Large intestine (tissue), 3 donors: ENCODE results near the gene ERBIN. TPM values are rescaled to one million over a fixed set of nuclear protein-coding genes. Genes with fewer than 3 reads are reported as not detected.
A peak's percentile ranks its signal among the peaks of the same experiment; 100 is the strongest.
"Not testable (repeated sequence)": the region's sequence is repeated elsewhere in the genome, so short reads cannot be mapped to it uniquely, and the experiment has no call there.

Source experiments
- DNase-seq, 2 donors: peaks; one replicate each; pipeline versions ENCODE4 v3.0.0 to v3.0.0-alpha.2; 2013
- H3K27ac ChIP-seq: one replicate; pipeline ENCODE4 v1.5.1; 2013; ENCODE audit warnings: low read length
- H3K27me3 ChIP-seq: 2 replicates; pipeline ENCODE4 v1.6.1; 2013; ENCODE audit warnings: low read length; ENCODE audit not compliant: control insufficient read depth, insufficient read depth
- H3K36me3 ChIP-seq: 2 replicates; pipeline ENCODE4 v1.6.1; 2013; ENCODE audit warnings: low read length; ENCODE audit not compliant: control insufficient read depth, insufficient read depth
- H3K4me1 ChIP-seq: one replicate; pipeline ENCODE4 v1.6.1; 2013; ENCODE audit warnings: low read length; ENCODE audit not compliant: control insufficient read depth, insufficient read depth
- H3K4me3 ChIP-seq: one replicate; pipeline ENCODE4 v1.5.1; 2013; ENCODE audit warnings: low read length
- H3K9me3 ChIP-seq: one replicate; pipeline ENCODE4 v1.6.1; 2013; ENCODE audit warnings: mild to moderate bottlenecking, low read depth, low read length, moderate library complexity; ENCODE audit not compliant: control insufficient read depth
- WGBS: methylation state at CpG from one replicate; pipeline ENCODE4 v1.1.5; 2013; ENCODE audit warnings: low lambda C conversion rate; ENCODE audit not compliant: insufficient coverage; 5-methylcytosine and 5-hydroxymethylcytosine counted together
- polyA plus RNA-seq: library from polyadenylated mRNA; unstranded; fragments of 120-200 nt; gene quantifications from one replicate; pipeline ENCODE4 v1.2.1, GENCODE V29; 2013

The ERBIN gene
- polyA plus RNA-seq, 1 donor = 121 TPM

GRCh38 chr5:65914641-65915196 lies 11.7 kb upstream of the ERBIN start:
- H3K27ac ChIP-seq = peak overlapping the region; percentile 96
- no CpG with 5 or more reads among the region's 3 CpGs for whole genome bisulfite sequencing

GRCh38 chr5:65915661-65916060 lies 10.7 kb upstream of the ERBIN start:
- DNase-seq = not testable (repeated sequence)
- 100% methylated on average over 1 of the region's 6 CpGs for WGBS
- peak overlapping the region; percentile 26 for H3K27ac ChIP-seq

More at GRCh38 chr5:65914641-65915196, 11.7 kb upstream of the ERBIN start:
- DNase-seq = peak; percentile 78 to 90
- H3K4me3 ChIP-seq = no peak overlapping the region
- no peaks in the 10 kb centered on the region for H3K36me3 ChIP-seq
- H3K9me3 ChIP-seq = no peaks in the 10 kb centered on the region
- H3K27me3 ChIP-seq = no peaks in the 10 kb centered on the region
- peaks cover 36% of the 10 kb centered on the region for H3K4me1 ChIP-seq

GRCh38 chr5:65916066-65916465 lies 10.3 kb upstream of the ERBIN start:
- Histone ChIP-seq H3K36me3 (no peaks in the 10 kb centered on the region), H3K4me3 (no peak overlapping the region), H3K27me3 (no peaks in the 10 kb centered on the region), H3K27ac (peak overlapping the region; percentile 26), H3K9me3 (no peaks in the 10 kb centered on the region), H3K4me1 (peaks cover 40% of the 10 kb centered on the region)
- peak in 1 of 2 donors; percentile 42 for DNase-seq
- 38% methylated on average over 1 of the region's 3 CpGs for WGBS

More at GRCh38 chr5:65915661-65916060, 10.7 kb upstream of the ERBIN start:
- peaks cover 40% of the 10 kb centered on the region for H3K4me1 ChIP-seq
- not testable (repeated sequence) for H3K9me3 ChIP-seq, H3K27me3 ChIP-seq, H3K4me3 ChIP-seq, H3K36me3 ChIP-seq

GRCh38 chr5:65916636-65917035 lies 9.7 kb upstream of the ERBIN start:
- no peaks in the 10 kb centered on the region for H3K36me3 ChIP-seq
- no peak overlapping the region for H3K27ac ChIP-seq
- H3K4me3 ChIP-seq = no peak overlapping the region
- H3K4me1 ChIP-seq = peaks cover 40% of the 10 kb centered on the region
- no CpG with 5 or more reads among the region's 1 CpG for WGBS
- no peak for DNase-seq
- H3K27me3 ChIP-seq = no peaks in the 10 kb centered on the region
- no peaks in the 10 kb centered on the region for H3K9me3 ChIP-seq

- H3K27ac ChIP-seq = no peak overlapping the region
Measured at GRCh38 chr5:65919773-65920172, 6.6 kb upstream of the ERBIN start.

GRCh38 chr5:65923339-65923738 lies 3.0 kb upstream of the ERBIN start:
- 63% methylated on average over 2 of the region's 5 CpGs for WGBS
- H3K27me3 ChIP-seq = no peaks in the 10 kb centered on the region
- H3K4me1 ChIP-seq = peaks cover 17% of the 10 kb centered on the region
- H3K36me3 ChIP-seq = no peaks in the 10 kb centered on the region
- H3K9me3 ChIP-seq = no peaks in the 10 kb centered on the region
- no peak overlapping the region for H3K4me3 ChIP-seq
- no peak for DNase-seq
- peak overlapping the region; percentile 99 for H3K27ac ChIP-seq

More at GRCh38 chr5:65919773-65920172, 6.6 kb upstream of the ERBIN start:
- peaks cover 34% of the 10 kb centered on the region for H3K4me1 ChIP-seq
- no peaks in the 10 kb centered on the region for H3K9me3 ChIP-seq
- DNase-seq = no peak
- H3K27me3 ChIP-seq = no peaks in the 10 kb centered on the region
- no peak overlapping the region for H3K4me3 ChIP-seq
- no peaks in the 10 kb centered on the region for H3K36me3 ChIP-seq

- WGBS = 0% methylated on average over 2 of the region's 19 CpGs
- H3K27me3 ChIP-seq = no peaks in the 10 kb centered on the region
- peak overlapping the region; percentile 69 for H3K4me3 ChIP-seq
- peak in 1 of 2 donors; percentile 32 for DNase-seq
- no peaks in the 10 kb centered on the region for H3K9me3 ChIP-seq
- peak overlapping the region; percentile 99 for H3K27ac ChIP-seq
- H3K36me3 ChIP-seq = no peaks in the 10 kb centered on the region
- peaks cover 17% of the 10 kb centered on the region for H3K4me1 ChIP-seq
Measured at GRCh38 chr5:65924366-65925043, 1.9 kb upstream of the ERBIN start.

GRCh38 chr5:65925044-65925600 lies 1.3 kb upstream of the ERBIN start:
- DNase-seq = peak; percentile 53 to 87
- Histone ChIP-seq H3K27ac (peak overlapping the region; percentile 99), H3K27me3 (no peaks in the 10 kb centered on the region), H3K36me3 (peaks cover 2% of the 10 kb centered on the region), H3K9me3 (no peaks in the 10 kb centered on the region), H3K4me1 (peaks cover 16% of the 10 kb centered on the region), H3K4me3 (peak overlapping the region; percentile 69)
- WGBS = no CpG with 5 or more reads among the region's 46 CpGs

GRCh38 chr5:65925601-65926275 lies 637 bp upstream of the ERBIN start:
- Histone ChIP-seq H3K27ac (peak overlapping the region; percentile 100), H3K36me3 (peaks cover 2% of the 10 kb centered on the region), H3K4me1 (peaks cover 13% of the 10 kb centered on the region), H3K27me3 (no peaks in the 10 kb centered on the region), H3K4me3 (peak overlapping the region; percentile 67), H3K9me3 (no peaks in the 10 kb centered on the region)
- WGBS = no CpG with 5 or more reads among the region's 94 CpGs
- DNase-seq = peak; percentile 85 to 95

GRCh38 chr5:65926893-65927292 lies 518 bp downstream of the ERBIN start:
- H3K9me3 ChIP-seq = no peaks in the 10 kb centered on the region
- WGBS = no CpG with 5 or more reads among the region's 16 CpGs
- peak overlapping the region; percentile 67 for H3K4me3 ChIP-seq
- H3K4me1 ChIP-seq = peaks cover 8% of the 10 kb centered on the region
- no peak for DNase-seq
- no peaks in the 10 kb centered on the region for H3K27me3 ChIP-seq
- H3K27ac ChIP-seq = peak overlapping the region; percentile 100
- H3K36me3 ChIP-seq = peaks cover 2% of the 10 kb centered on the region
